H1 (cell line): ENCODE data around the gene KRT72. TPM values are rescaled to one million over a fixed set of nuclear protein-coding genes. Genes with fewer than 3 reads are reported as not detected.

Source experiments
- CTCF ChIA-PET: fragments of 300-600 bp; sonication (Branson Sonifier 250); formaldehyde crosslinking; loops from one replicate; lab custom pipeline; 2021; ENCODE audit not compliant: partially characterized antibody; lab: Charles Lee
- POLR2A ChIA-PET: fragments of 300-600 bp; sonication (Branson Sonifier 250); formaldehyde crosslinking; loops from one replicate; lab custom pipeline; 2021; ENCODE audit warnings: inconsistent platforms; ENCODE audit not compliant: partially characterized antibody; lab: Charles Lee
- DNase-seq, 2 experiments: peaks; one replicate each; pipeline versions ENCODE4 v3.0.0 to v3.0.0-alpha.2; 2010 to 2022; ENCODE audit warnings: low spot score in 2 of 2, low read depth in 1 of 2, mixed read lengths in 1 of 2
- FAIRE-seq: peaks from 2 replicates; lab custom pipeline; 2011; peaks lifted over from hg19 to GRCh38; lab: Jason Lieb, UNC
- H2AFZ ChIP-seq: 2 replicates; pipeline ENCODE4 v1.8.1; 2012; ENCODE audit warnings: low read length, inconsistent platforms
- H2AK5ac ChIP-seq: 2 replicates; pipeline ENCODE4 v1.6.1; 2013; ENCODE audit warnings: low read depth, low read length
- H2BK120ac ChIP-seq: replicated peaks from 2 replicates; pipeline ENCODE3; 2013; ENCODE audit warnings: low read depth, low read length, inconsistent platforms
- H2BK12ac ChIP-seq: 2 replicates; pipeline ENCODE4 v1.6.1; 2013; ENCODE audit warnings: low read depth, low read length
- H2BK15ac ChIP-seq: 2 replicates; pipeline ENCODE4 v1.6.1; 2013; ENCODE audit warnings: low read length
- H2BK20ac ChIP-seq: 2 replicates; pipeline ENCODE4 v1.6.1; 2013; ENCODE audit warnings: low read length
- H2BK5ac ChIP-seq: 2 replicates; pipeline ENCODE4 v1.6.1; 2013; ENCODE audit warnings: low read depth, low read length
- H3K14ac ChIP-seq: 2 replicates; pipeline ENCODE4 v1.6.1; 2013; ENCODE audit warnings: inconsistent platforms; ENCODE audit not compliant: insufficient read length
- H3K18ac ChIP-seq: 2 replicates; pipeline ENCODE4 v1.6.1; 2013; ENCODE audit warnings: low read length; ENCODE audit errors: extremely low read depth
- H3K23ac ChIP-seq: 2 replicates; pipeline ENCODE4 v1.6.1; 2013; ENCODE audit warnings: inconsistent platforms; ENCODE audit not compliant: insufficient read length
- H3K23me2 ChIP-seq: 2 replicates; pipeline ENCODE4 v1.6.1; 2013; ENCODE audit warnings: low read depth, low read length
- H3K27ac ChIP-seq: 2 replicates; pipeline ENCODE4 v1.6.1; 2011; ENCODE audit warnings: low read depth, low read length, inconsistent platforms
- H3K27me3 ChIP-seq, 4 experiments: replicated peaks in 1 of 4; 1 replicate in 1 of 4; 2 replicates in 3 of 4; pipeline versions ENCODE4 v1.6.1 to v1.8.1; 2011 to 2013; ENCODE audit warnings: low read length in 3 of 4, mild to moderate bottlenecking in 3 of 4, inconsistent platforms in 2 of 4, mixed read lengths in 2 of 4, moderate library complexity in 1 of 4; ENCODE audit not compliant: control insufficient read depth in 3 of 4, insufficient read depth in 3 of 4; ENCODE audit errors: extremely low read depth in 1 of 4
- H3K36me3 ChIP-seq, 4 experiments: 2 replicates each; pipeline versions ENCODE4 v1.6.1 to v1.8.1; 2011 to 2013; ENCODE audit warnings: mild to moderate bottlenecking in 4 of 4, low read length in 3 of 4, moderate library complexity in 2 of 4, control low read depth in 1 of 4, inconsistent platforms in 1 of 4; ENCODE audit not compliant: insufficient read depth in 4 of 4, control insufficient read depth in 2 of 4
- H3K4ac ChIP-seq: replicated peaks from 2 replicates; pipeline ENCODE3; 2013; ENCODE audit warnings: low read length, low read depth, mixed read lengths, inconsistent platforms; ENCODE audit not compliant: insufficient read length
- H3K4me1 ChIP-seq, 4 experiments: replicated peaks in 1 of 4; 1 replicate in 1 of 4; 2 replicates in 3 of 4; pipeline versions ENCODE4 v1.6.1 to v1.8.1; 2011 to 2013; ENCODE audit warnings: low read length in 3 of 4, inconsistent platforms in 2 of 4, mixed read lengths in 1 of 4; ENCODE audit not compliant: insufficient read depth in 4 of 4, control insufficient read depth in 3 of 4
- H3K4me2 ChIP-seq, 2 experiments: 2 replicates each; pipeline versions ENCODE4 v1.6.1 to v1.8.1; 2011 to 2013; ENCODE audit warnings: low read depth in 2 of 2, low read length in 2 of 2, control low read depth in 1 of 2, inconsistent platforms in 1 of 2, mild to moderate bottlenecking in 1 of 2; ENCODE audit not compliant: insufficient read depth in 1 of 2
- H3K4me3 ChIP-seq, 4 experiments: fragments of 200-600, 300-600 bp in 1 of 4; sonication (generic), shearing (Covaris generic), sonication (Bioruptor Twin) in 1 of 4; 2 replicates each; pipeline versions ENCODE4 v1.5.1 to v1.8.1; 2011 to 2016; ENCODE audit warnings: low read length in 4 of 4, low read depth in 3 of 4, control low read depth in 2 of 4, inconsistent platforms in 2 of 4, mild to moderate bottlenecking in 2 of 4, mixed read lengths in 1 of 4, moderate library complexity in 1 of 4; ENCODE audit not compliant: insufficient read depth in 2 of 4; ENCODE audit errors: extremely low read depth in 1 of 4
- H3K56ac ChIP-seq: replicated peaks from 2 replicates; pipeline ENCODE3; 2013; ENCODE audit warnings: low read depth, mild to moderate bottlenecking, mixed read lengths, low read length, inconsistent platforms; ENCODE audit not compliant: insufficient read length
- H3K79me1 ChIP-seq: 2 replicates; pipeline ENCODE4 v1.6.1; 2013; ENCODE audit warnings: low read depth, low read length, control low read depth
- H3K79me2 ChIP-seq, 2 experiments: 2 replicates each; pipeline versions ENCODE4 v1.6.1 to v1.8.1; 2012 to 2013; ENCODE audit warnings: low read length in 2 of 2, mild to moderate bottlenecking in 2 of 2, inconsistent platforms in 1 of 2; ENCODE audit not compliant: insufficient read depth in 2 of 2, control insufficient read depth in 1 of 2
- H3K9ac ChIP-seq, 4 experiments: replicated peaks in 1 of 4; 1 replicate in 1 of 4; 2 replicates in 3 of 4; pipeline versions ENCODE4 v1.6.1 to v1.8.1; 2011 to 2013; ENCODE audit warnings: low read depth in 3 of 4, low read length in 3 of 4, control low read depth in 2 of 4, mild to moderate bottlenecking in 2 of 4, moderate library complexity in 2 of 4, inconsistent platforms in 1 of 4; ENCODE audit errors: extremely low read depth in 1 of 4
- H3K9me3 ChIP-seq, 2 experiments: 2 replicates each; pipeline versions ENCODE4 v1.6.1 to v1.8.1; 2012 to 2013; ENCODE audit warnings: mild to moderate bottlenecking in 2 of 2, moderate library complexity in 2 of 2, control low read depth in 1 of 2, inconsistent platforms in 1 of 2, low read depth in 1 of 2, low read length in 1 of 2, mixed read lengths in 1 of 2; ENCODE audit not compliant: insufficient read depth in 2 of 2
- H4K20me1 ChIP-seq, 2 experiments: replicated peaks in 1 of 2; 2 replicates each; pipeline versions ENCODE3 to v1.8.1; 2011 to 2013; ENCODE audit warnings: inconsistent platforms in 2 of 2, low read length in 2 of 2, mild to moderate bottlenecking in 1 of 2; ENCODE audit not compliant: insufficient read depth in 2 of 2, control insufficient read depth in 1 of 2
- H4K5ac ChIP-seq: 2 replicates; pipeline ENCODE4 v1.6.1; 2013; ENCODE audit warnings: low read length, low read depth, mixed read lengths, inconsistent platforms; ENCODE audit not compliant: insufficient read length
- H4K8ac ChIP-seq: 2 replicates; pipeline ENCODE4 v1.8.0; 2013; ENCODE audit warnings: mild to moderate bottlenecking, moderate library complexity, low read length, inconsistent platforms; ENCODE audit not compliant: insufficient read depth; ENCODE audit errors: extremely low read depth
- H4K91ac ChIP-seq: replicated peaks from 2 replicates; pipeline ENCODE3; 2013; ENCODE audit warnings: low read length, mixed read lengths, inconsistent platforms; ENCODE audit not compliant: insufficient read length
- ATF2 ChIP-seq: IDR thresholded peaks from 2 replicates; pipeline ENCODE4 v1.6.1; 2012; ENCODE audit warnings: low read length, inconsistent platforms
- BACH1 ChIP-seq: IDR thresholded peaks from 2 replicates; pipeline ENCODE4 v1.6.1; 2012; ENCODE audit warnings: low read length, improper control_type of control experiment
- CTCF ChIP-seq, 3 experiments: IDR thresholded peaks; 1 replicate in 2 of 3; 2 replicates in 1 of 3; pipeline versions ENCODE4 v1.5.1 to v1.6.1; 2011; ENCODE audit warnings: low read length in 3 of 3, mild to moderate bottlenecking in 3 of 3, inconsistent platforms in 2 of 3, low read depth in 1 of 3, moderate library complexity in 1 of 3; ENCODE audit not compliant: insufficient read depth in 1 of 3; ENCODE audit errors: control extremely low read depth in 1 of 3
- HDAC2 ChIP-seq, 2 experiments: fragments of 300-600 bp in 1 of 2; sonication (generic) in 1 of 2; IDR thresholded peaks; 2 replicates each; pipeline ENCODE4 v1.6.1; 2011 to 2012; ENCODE audit warnings: low read depth in 2 of 2, low read length in 2 of 2, mild to moderate bottlenecking in 2 of 2, moderate library complexity in 2 of 2, borderline replicate concordance in 1 of 2, inconsistent platforms in 1 of 2
- NANOG ChIP-seq: IDR thresholded peaks from 2 replicates; pipeline ENCODE4 v1.6.1; 2011; ENCODE audit warnings: low read length, low read depth, mild to moderate bottlenecking, inconsistent platforms; ENCODE audit not compliant: insufficient read depth, poor library complexity, severe bottlenecking
- POU5F1 ChIP-seq: IDR thresholded peaks from 2 replicates; pipeline ENCODE4 v1.6.1; 2011; ENCODE audit warnings: low read depth, mild to moderate bottlenecking, low read length, moderate library complexity
- RXRA ChIP-seq: IDR thresholded peaks from 2 replicates; pipeline ENCODE4 v1.6.1; 2011; ENCODE audit warnings: low read depth, mild to moderate bottlenecking, low read length, moderate library complexity; ENCODE audit not compliant: insufficient read depth
- SAP30 ChIP-seq: fragments of 300-600 bp; sonication (generic); IDR thresholded peaks from 2 replicates; pipeline ENCODE4 v1.7.1; 2012; ENCODE audit warnings: low read length, moderate library complexity, mild to moderate bottlenecking, inconsistent platforms; ENCODE audit not compliant: insufficient read depth, insufficient replicate concordance
- TEAD4 ChIP-seq: IDR thresholded peaks from 2 replicates; pipeline ENCODE4 v1.6.1; 2012; ENCODE audit warnings: low read depth, low read length, inconsistent platforms, mixed read lengths
- WGBS, 2 experiments: shearing (Covaris generic) in 1 of 2; methylation state at CpG; one replicate each; pipeline versions ENCODE4 v1.1.6 to v1.1.7; 2013 to 2015; ENCODE audit warnings: low lambda C conversion rate in 2 of 2, mixed read lengths in 2 of 2, inconsistent platforms in 1 of 2, low coverage in 1 of 2, missing lambda C conversion rate in 1 of 2; ENCODE audit not compliant: insufficient replicate concordance in 2 of 2, insufficient coverage in 1 of 2, insufficient read length in 1 of 2; ENCODE audit errors: extremely low coverage in 1 of 2, missing lambda C conversion rate in 1 of 2; 5-methylcytosine and 5-hydroxymethylcytosine counted together
- polyA plus RNA-seq, 7 experiments: library from polyadenylated mRNA; depleted of rRNA in 3 of 7; stranded (reverse) in 5 of 7; unstranded in 2 of 7; fragments of >200 nt in 5 of 7; fragments of 200-250 nt in 2 of 7; gene quantifications; 1 replicate in 5 of 7; 2 replicates in 1 of 7; 4 replicates in 1 of 7; pipeline versions ENCODE4 v1.2.1 to v1.2.3, GENCODE V29; 2011 to 2013; ENCODE audit warnings: missing spikeins in 2 of 7, mixed read lengths in 2 of 7
- total RNA-seq: library from RNA; stranded (reverse); fragmentation: NEBNext Ultra II Directional; extraction: Animal tissue kit (Norgen Biotek cat#: 25700); gene quantifications from 2 replicates; pipeline ENCODE4 v1.2.1, GENCODE V29; 2021

Gene KRT72
- total and polyA plus RNA-seq, 2 of the 8 experiments (the other 6 are each of a cell fraction or from before 2014, with no cell fraction given) = not detected

- 86% methylated on average over 5 of the region's 5 CpGs; no CpG with 5 or more reads in 1 of the 2 experiments for WGBS, 2 experiments
- ChIA-PET POLR2A (no interaction called here), CTCF (interaction anchor here (0.8 to 1.9 kb wide), 4 partner anchors 9 to 343 kb away, joined by 3 to 4 read pairs (median 4); no protein-coding TSS in a partner anchor)
- H2AFZ ChIP-seq = no peak overlapping the region
- no peak overlapping the region for H2BK15ac ChIP-seq
- no peaks in the 10 kb centered on the region for H3K36me3 ChIP-seq
- H2BK5ac ChIP-seq = no peak overlapping the region
- no peak overlapping the region for H4K5ac ChIP-seq
- H3K14ac ChIP-seq = no peak overlapping the region
- no peaks in the 10 kb centered on the region for H3K23me2 ChIP-seq
- no peaks in the 10 kb centered on the region for H3K79me2 ChIP-seq
- H3K4ac ChIP-seq = no peak overlapping the region
- no peak overlapping the region for H2BK120ac ChIP-seq
- H3K18ac ChIP-seq = no peak overlapping the region
- H2AK5ac ChIP-seq = no peak overlapping the region
- no peaks in the 10 kb centered on the region for H3K79me1 ChIP-seq
- FAIRE-seq = no peak
- H3K23ac ChIP-seq = no peak overlapping the region
- no peak for DNase-seq
- no peaks in the 10 kb centered on the region for H3K9me3 ChIP-seq
- H3K27ac ChIP-seq = no peak overlapping the region
- no peaks in the 10 kb centered on the region for H3K27me3 ChIP-seq
- H3K9ac ChIP-seq = no peak overlapping the region
- H3K4me1 ChIP-seq = no peaks in the 10 kb centered on the region; a peak in 2 of 7 replicates
- H2BK20ac ChIP-seq = no peak overlapping the region
- no peaks in the 10 kb centered on the region for H4K20me1 ChIP-seq
- no peak overlapping the region for H4K8ac ChIP-seq
- no peak overlapping the region for H2BK12ac ChIP-seq
- H3K4me3 ChIP-seq = no peak overlapping the region
- no peak overlapping the region for H4K91ac ChIP-seq
- H3K56ac ChIP-seq = no peak overlapping the region
- no peak overlapping the region for H3K4me2 ChIP-seq
- TF ChIP-seq CTCF (IDR thresholded peaks at IDR 0.05; ENCODE audit: control extremely low read depth in 1 of 3, insufficient read depth in 1 of 3, low read depth in 1 of 3, low read length in 3 of 3) (no peak), ATF2 (no peak), TEAD4 (no peak), RXRA (no peak), POU5F1 (no peak), BACH1 (no peak), SAP30 (no peak), HDAC2 (IDR thresholded peaks at IDR 0.05; ENCODE audit: borderline replicate concordance in 1 of 2, low read depth in 2 of 2, low read length in 2 of 2) (no peak), NANOG (no peak)
These were observed 59.6 kb downstream of the KRT72 start for GRCh38 chr12:52541709-52542108.
